RWPE2 (cell line): ENCODE data around the gene BRF1.

Experiments used
- ATAC-seq: fragments of 200-7000 bp; cut with Tn5 transposase; 3 replicates; pipeline ENCODE4 v1.9.1; 2021; ENCODE audit warnings: low read depth
- DNase-seq: peaks from one replicate; pipeline ENCODE4 v3.0.0-alpha.2; 2020; ENCODE audit warnings: low spot score
- H3K27ac ChIP-seq: fragments of 450-650 bp; 2 replicates; pipeline ENCODE4 v1.5.1; 2017; ENCODE audit warnings: mild to moderate bottlenecking; ENCODE audit not compliant: poor library complexity, severe bottlenecking
- H3K27me3 ChIP-seq: fragments of 250-450 bp; sonication (Bioruptor Pico); 2 replicates; pipeline ENCODE4 v1.5.1; 2021; ENCODE audit warnings: mild to moderate bottlenecking, moderate library complexity; ENCODE audit not compliant: insufficient read depth, poor library complexity, severe bottlenecking
- H3K36me3 ChIP-seq: fragments of 250-450 bp; sonication (Bioruptor Pico); 2 replicates; pipeline ENCODE4 v1.5.1; 2020; ENCODE audit warnings: low read depth, mild to moderate bottlenecking, moderate library complexity
- H3K4me1 ChIP-seq: fragments of 250-450 bp; sonication (Bioruptor Pico); 2 replicates; pipeline ENCODE4 v1.5.1; 2021; ENCODE audit warnings: mild to moderate bottlenecking, moderate library complexity; ENCODE audit not compliant: insufficient read depth, poor library complexity, severe bottlenecking
- H3K4me3 ChIP-seq: fragments of 250-450 bp; sonication (Bioruptor Pico); 2 replicates; pipeline ENCODE4 v1.5.1; 2021; ENCODE audit warnings: mild to moderate bottlenecking, moderate library complexity; ENCODE audit not compliant: severe bottlenecking
- H3K9me3 ChIP-seq: fragments of 250-450 bp; sonication (Bioruptor Pico); 2 replicates; pipeline ENCODE4 v1.5.1; 2021; ENCODE audit warnings: mild to moderate bottlenecking, moderate library complexity; ENCODE audit not compliant: severe bottlenecking
- TF ChIP-seq, protein P1 (sequence below): fragments of 450-650 bp; IDR thresholded peaks from one replicate; pipeline ENCODE4 v1.5.1; 2017; ENCODE audit warnings: mild to moderate bottlenecking, moderate library complexity; ENCODE audit not compliant: poor library complexity, severe bottlenecking

The BRF1 gene

DNA sequence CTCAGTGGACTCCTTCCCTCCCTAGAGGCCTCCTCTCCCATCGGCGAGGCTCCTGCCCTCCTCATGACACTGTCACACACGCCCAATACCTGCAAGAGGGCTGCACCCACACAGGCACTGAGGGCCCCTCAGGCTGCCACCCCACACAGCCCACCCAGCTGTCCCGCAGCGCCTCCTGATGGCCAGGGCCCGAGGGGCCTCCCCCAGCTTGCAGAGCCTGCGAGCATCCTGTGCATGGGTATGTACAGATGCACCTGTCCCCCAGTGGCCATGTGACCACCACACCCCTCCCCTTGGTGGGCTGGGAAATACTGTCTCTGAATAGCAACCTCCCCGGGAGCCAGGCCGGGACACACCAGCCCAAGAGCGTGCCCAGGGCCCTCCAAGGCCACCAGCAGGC lies 100.7 kb downstream of the BRF1 start:
- Histone ChIP-seq H3K27me3 (peaks cover 21% of the 10 kb centered on the region), H3K36me3 (no peaks in the 10 kb centered on the region), H3K9me3 (no peaks in the 10 kb centered on the region), H3K27ac (no peak overlapping the region), H3K4me3 (no peak overlapping the region), H3K4me1 (peaks cover 9% of the 10 kb centered on the region)
- TF ChIP-seq, protein P1, sequence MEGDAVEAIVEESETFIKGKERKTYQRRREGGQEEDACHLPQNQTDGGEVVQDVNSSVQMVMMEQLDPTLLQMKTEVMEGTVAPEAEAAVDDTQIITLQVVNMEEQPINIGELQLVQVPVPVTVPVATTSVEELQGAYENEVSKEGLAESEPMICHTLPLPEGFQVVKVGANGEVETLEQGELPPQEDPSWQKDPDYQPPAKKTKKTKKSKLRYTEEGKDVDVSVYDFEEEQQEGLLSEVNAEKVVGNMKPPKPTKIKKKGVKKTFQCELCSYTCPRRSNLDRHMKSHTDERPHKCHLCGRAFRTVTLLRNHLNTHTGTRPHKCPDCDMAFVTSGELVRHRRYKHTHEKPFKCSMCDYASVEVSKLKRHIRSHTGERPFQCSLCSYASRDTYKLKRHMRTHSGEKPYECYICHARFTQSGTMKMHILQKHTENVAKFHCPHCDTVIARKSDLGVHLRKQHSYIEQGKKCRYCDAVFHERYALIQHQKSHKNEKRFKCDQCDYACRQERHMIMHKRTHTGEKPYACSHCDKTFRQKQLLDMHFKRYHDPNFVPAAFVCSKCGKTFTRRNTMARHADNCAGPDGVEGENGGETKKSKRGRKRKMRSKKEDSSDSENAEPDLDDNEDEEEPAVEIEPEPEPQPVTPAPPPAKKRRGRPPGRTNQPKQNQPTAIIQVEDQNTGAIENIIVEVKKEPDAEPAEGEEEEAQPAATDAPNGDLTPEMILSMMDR: no peak
- no peak for ATAC-seq
- DNase-seq: no peak

DNA sequence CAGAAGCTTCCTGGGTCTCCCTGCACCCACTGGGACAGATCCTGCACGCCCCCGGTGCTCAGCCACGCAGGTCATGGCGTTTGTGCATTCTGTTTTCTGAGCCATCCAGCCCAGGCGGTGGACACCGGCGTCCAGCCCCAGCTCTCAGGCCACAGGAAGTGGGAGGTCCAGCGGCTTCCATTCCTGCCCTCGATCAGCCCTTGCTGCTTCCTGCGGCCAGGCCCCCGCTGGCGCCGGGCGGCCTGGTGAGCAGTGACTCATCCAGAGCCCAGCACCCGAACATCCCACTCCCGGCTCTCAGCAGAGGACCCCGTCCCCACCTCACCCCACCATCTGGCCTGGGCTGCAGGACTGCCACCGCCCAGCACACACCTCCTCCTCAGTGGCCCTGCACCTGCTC lies 101.7 kb downstream of the BRF1 start:
- Histone ChIP-seq H3K36me3 (no peaks in the 10 kb centered on the region), H3K27me3 (peaks cover 21% of the 10 kb centered on the region), H3K9me3 (no peaks in the 10 kb centered on the region), H3K4me1 (peaks cover 2% of the 10 kb centered on the region), H3K4me3 (no peak overlapping the region), H3K27ac (no peak overlapping the region)
- DNase-seq (no peak), ATAC-seq (no peak)
- TF ChIP-seq, protein P1: no peak

DNA sequence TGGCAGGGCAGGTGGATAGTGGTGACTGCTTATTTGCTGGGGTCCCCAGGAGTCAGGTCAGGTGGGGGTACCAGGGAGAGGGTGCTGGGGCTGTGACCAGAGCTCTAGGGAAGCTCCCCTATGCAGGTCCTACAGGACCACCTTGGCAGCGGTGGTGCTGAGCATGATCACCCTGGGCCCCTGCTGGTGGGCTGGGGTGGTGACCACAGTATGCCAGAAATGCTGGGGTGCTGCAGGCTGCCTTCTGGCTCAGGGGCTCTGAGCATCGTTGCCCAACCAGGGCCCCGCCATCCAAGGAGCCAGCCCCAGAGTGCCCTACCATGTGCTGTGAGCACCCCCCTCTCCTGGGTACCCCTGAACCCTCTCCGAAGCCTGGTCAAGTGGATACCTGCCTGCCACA lies 102.2 kb downstream of the BRF1 start:
- Histone ChIP-seq H3K4me3 (no peak overlapping the region), H3K9me3 (no peaks in the 10 kb centered on the region), H3K4me1 (peaks cover 3% of the 10 kb centered on the region), H3K36me3 (no peaks in the 10 kb centered on the region), H3K27me3 (peaks cover 21% of the 10 kb centered on the region), H3K27ac (no peak overlapping the region)
- TF ChIP-seq, protein P1: no peak
- DNase-seq (no peak), ATAC-seq (no peak)

DNA sequence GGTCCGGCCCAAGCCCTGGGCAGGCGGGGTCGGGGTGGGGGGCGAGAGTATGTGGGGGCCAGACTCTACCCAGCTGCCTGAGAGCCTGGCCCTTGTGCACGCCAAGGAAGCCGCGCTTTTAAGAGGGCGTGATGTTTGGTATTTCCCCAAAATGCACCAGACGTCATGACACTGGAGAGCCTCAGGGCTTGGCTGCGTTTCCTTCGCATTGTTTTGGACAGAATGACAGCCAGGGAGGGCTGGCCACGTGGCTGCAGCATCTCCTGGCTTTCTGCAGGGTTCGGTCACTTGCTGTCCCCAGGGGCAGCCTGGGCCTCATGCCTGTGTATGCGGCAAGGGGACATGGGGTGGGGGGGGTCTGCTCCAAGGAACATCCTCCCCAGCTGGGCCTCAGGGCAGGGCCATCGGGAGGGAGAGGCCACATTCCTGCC lies 103.6 kb downstream of the BRF1 start:
- H3K4me1 ChIP-seq: peaks cover 3% of the 10 kb centered on the region
- ATAC-seq (peak; percentile 11; the same call in 1 of the 3 replicates), DNase-seq (no peak)
- no peaks in the 10 kb centered on the region for H3K36me3 ChIP-seq
- H3K4me3 ChIP-seq: no peak overlapping the region
- H3K9me3 ChIP-seq: no peaks in the 10 kb centered on the region
- TF ChIP-seq, protein P1: no peak
- H3K27me3 ChIP-seq: peaks cover 21% of the 10 kb centered on the region
- H3K27ac ChIP-seq: no peak overlapping the region

DNA sequence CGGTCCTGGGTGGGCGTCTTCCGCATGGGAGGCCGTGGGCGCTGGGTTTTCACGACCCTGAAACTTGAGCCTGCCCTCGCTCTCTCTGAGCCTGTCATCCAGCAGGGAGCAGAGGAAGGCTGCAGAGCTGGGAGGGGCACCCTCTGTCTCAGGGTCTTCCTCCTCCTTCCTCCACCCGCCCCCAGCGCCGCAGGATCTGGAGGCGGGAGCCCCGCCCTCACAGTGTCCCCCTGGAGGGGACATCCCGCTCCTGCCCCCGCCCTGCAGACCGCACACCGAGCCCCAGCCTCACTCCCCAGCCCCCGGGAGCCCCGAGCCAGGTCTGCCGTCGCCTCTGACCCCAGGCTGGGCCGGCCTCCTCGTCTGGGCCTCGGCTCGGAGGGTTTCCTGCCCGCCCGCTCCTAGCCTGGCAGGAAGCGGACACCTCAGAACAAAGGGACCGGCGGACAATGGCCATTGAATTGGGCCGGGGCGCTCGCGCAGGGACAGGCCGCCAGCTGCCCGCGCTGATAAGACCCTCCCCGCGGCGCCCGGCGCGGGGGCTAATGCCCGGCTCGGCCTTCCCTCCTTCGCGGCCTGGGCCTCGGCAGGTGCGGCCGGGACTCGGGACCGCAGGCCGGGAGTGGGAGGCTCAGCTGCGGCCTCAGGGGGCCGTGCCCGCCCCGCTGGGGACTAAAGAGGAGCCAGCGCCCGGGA lies 104.4 kb downstream of the BRF1 start:
- Histone ChIP-seq H3K27ac (no peak overlapping the region), H3K9me3 (no peaks in the 10 kb centered on the region), H3K4me1 (peaks cover 3% of the 10 kb centered on the region), H3K4me3 (no peak overlapping the region), H3K27me3 (peaks cover 21% of the 10 kb centered on the region), H3K36me3 (no peaks in the 10 kb centered on the region)
- TF ChIP-seq, protein P1: no peak
- DNase-seq (no peak), ATAC-seq (no peak)
